GM19468 (cell line): Measurements from ENCODE around the gene AFF1.

ENCODE experiments used
- ATAC-seq: cut with Tn5 transposase; IDR thresholded peaks from one replicate; pipeline ENCODE4 v1.9.1; 2021; ENCODE audit warnings: mild to moderate bottlenecking, moderate library complexity, moderate number of reproducible peaks; ENCODE audit not compliant: unreplicated experiment; ENCODE audit errors: extremely low read depth

Gene AFF1

GRCh38 chr4:87171944-87172343, 237.1 kb downstream of the AFF1 start:
- no peak for ATAC-seq

- ATAC-seq: no peak
Observed at GRCh38 chr4:87174672-87175071, 239.9 kb downstream of the AFF1 start.

- ATAC-seq: no peak
Observed at GRCh38 chr4:87179751-87180150, 244.9 kb downstream of the AFF1 start.

- ATAC-seq: no peak
Observed at GRCh38 chr4:87180767-87181166, 246.0 kb downstream of the AFF1 start.

- ATAC-seq: no peak
Observed at GRCh38 chr4:87185146-87185870, 250.5 kb downstream of the AFF1 start.

GRCh38 chr4:87188048-87188447, 253.2 kb downstream of the AFF1 start:
- no peak for ATAC-seq

- ATAC-seq: no peak
Observed at GRCh38 chr4:87188932-87189331, 254.1 kb downstream of the AFF1 start.
